Ovary (tissue), 3 donors: ENCODE results near the gene TXN2.

Source experiments
- CTCF ChIP-seq, 3 donors: fragments of 450-650 bp in 2 of 3; fragments of 200-600 bp in 1 of 3; IDR thresholded peaks; one replicate each; pipeline versions ENCODE4 v1.5.1 to v1.8.0; 2016 to 2022; ENCODE audit warnings: antibody characterized with exemption in 3 of 3, mild to moderate bottlenecking in 1 of 3
- EP300 ChIP-seq: sonication (generic); formaldehyde crosslinking; IDR thresholded peaks from one replicate; pipeline ENCODE4 v1.6.1; 2017; ENCODE audit warnings: antibody characterized with exemption
- POLR2A ChIP-seq: fragments of 450-650 bp; IDR thresholded peaks from one replicate; pipeline ENCODE4 v1.6.1; 2017; ENCODE audit warnings: antibody characterized with exemption, mild to moderate bottlenecking, moderate library complexity
- donor health status: DM: no; HTN: no; CAD: no.

- TF ChIP-seq POLR2A, result no peak
- no peak for TF ChIP-seq CTCF (IDR thresholded peaks at IDR 0.05)
- no peak for TF ChIP-seq EP300
Measured at GRCh38 chr22:36505998-36506635, 24.7 kb upstream of the TXN2 start.
